Measurements from ENCODE around the gene CMTM6.
"Not testable (repeated sequence)": the region's sequence is repeated elsewhere in the genome, so short reads cannot be mapped to it uniquely, and the experiment has no call there.

GRCh38 chr3:32516751-32517150, 14.1 kb upstream of the CMTM6 start:
- not testable (repeated sequence) for TF ChIP-seq CTCF, POLR2A (IDR thresholded peaks at IDR 0.05)
